T-helper 22 cell (primary cell): Measurements from ENCODE around the gene RNF13.
"Not testable (repeated sequence)": the region's sequence is repeated elsewhere in the genome, so short reads cannot be mapped to it uniquely, and the experiment has no call there.

ENCODE experiments used
- DNase-seq: peaks from one replicate; pipeline ENCODE4 v3.0.0-alpha.2; 2020; ENCODE audit warnings: low read depth

RNF13 gene

DNA sequence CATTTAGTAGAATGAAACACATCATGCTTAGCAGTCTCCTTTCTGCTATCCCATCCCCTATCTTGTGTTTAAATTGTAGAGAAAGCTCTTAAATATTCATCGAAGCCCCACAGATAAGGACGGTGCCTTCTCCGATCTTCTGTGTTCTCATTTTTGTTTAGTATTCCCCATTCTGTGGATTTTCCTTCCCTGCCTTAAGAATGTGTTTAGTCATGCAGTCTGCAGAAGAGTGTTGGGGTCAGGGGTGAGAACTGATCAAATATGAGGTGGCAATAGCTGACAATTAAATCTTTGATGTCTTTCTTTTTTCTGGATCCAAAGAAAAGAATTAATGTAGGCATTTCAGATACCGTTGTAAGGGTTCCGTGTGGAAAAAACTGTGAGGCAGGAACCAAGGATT, 11.4 kb upstream of the RNF13 start:
- no peak for DNase-seq

DNA sequence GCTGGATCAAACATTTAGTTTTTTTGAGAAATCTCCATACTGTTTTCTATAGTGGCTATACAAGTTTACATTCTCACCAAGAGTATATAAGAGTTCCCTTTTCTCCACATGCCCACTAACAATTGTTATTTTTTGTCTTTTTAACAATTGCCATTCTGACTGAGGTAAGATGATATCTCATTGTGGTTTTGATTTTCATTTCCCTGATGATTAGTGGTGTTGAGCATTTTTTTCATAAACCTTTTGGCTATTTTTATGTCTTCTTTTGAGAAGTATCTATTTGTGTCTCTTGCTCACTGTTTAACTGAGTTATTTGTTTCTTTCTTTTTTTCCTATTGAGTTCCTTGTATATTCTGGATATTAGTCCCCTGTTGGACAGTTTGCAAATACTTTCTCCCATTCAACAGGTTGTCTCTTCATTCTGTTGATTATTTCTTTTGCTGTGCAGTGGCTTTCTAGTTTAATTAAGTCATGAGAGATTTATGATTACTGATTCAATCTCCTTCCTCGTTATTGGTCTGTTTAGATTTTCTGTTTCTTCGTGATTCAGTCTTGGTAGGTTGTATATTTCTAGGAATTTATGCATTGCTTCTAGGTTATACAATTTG, 6.7 kb upstream of the RNF13 start:
- DNase-seq = no peak

DNA sequence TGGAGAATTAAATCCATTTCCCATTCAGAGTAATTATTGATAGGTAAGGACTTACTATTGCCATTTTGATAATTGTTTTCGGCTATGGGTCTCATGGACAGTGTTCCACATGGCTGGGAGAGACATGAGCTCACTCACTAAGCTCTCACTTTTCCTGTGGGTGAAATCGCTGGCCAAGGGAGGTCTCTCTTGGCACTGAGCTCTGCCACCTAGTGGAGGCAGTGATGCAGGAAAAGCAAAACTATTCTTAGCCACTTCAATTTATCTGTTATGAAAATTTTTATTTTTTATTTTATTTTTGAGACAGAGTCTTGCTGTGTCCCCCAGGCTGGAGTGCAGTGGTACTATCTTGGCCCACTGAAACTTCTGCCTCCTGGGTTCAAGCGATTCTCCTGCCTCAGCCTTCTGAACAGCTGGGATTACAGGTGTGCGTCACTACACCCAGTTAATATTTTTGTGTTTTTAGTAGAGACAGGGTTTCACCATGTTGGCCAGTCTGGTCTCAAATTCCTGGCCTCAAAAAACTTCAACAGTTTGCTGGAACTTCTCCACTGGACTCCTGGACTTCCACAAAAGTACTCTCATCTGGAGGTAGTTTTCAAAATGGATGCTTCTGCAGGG, 4.7 kb upstream of the RNF13 start:
- no peak for DNase-seq

DNA sequence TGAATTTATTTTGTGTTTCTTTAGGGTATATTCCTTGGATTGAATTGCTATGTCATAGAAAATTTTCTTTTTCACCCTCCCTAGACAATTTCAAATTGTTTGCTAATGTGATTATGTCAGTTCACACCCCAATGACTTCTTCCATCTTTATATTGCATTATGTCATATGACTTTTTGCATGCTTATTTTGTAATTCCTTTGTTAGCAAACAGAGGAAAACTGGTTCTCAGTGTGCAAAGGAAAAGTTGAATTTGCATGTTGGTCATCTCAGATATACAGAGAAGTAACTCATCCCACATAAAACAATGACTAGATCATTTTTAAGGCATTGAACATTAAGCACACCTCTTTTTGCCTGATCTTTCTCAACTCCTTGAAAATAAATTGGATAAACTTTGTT, 3.3 kb upstream of the RNF13 start:
- DNase-seq = no peak

DNA sequence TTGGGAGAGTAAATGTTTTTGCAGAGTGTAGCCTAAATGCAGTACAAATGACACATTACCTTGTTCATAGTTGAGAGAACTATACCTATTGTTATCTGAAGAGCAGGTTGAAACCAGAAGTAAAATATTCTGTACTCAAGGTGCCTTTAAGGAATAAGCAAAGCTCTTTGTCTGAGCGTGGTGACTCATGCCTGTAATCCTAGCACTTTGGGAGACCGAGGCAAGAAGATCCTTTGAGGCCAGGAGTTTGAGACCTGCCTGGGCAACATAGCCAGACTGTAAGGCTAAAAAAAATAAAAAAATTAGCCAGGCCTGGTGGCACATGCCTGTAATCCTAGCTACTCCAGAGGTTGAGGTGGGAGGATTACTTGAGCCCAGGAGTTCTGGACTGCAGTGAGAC, 2.2 kb upstream of the RNF13 start:
- DNase-seq = no peak

DNA sequence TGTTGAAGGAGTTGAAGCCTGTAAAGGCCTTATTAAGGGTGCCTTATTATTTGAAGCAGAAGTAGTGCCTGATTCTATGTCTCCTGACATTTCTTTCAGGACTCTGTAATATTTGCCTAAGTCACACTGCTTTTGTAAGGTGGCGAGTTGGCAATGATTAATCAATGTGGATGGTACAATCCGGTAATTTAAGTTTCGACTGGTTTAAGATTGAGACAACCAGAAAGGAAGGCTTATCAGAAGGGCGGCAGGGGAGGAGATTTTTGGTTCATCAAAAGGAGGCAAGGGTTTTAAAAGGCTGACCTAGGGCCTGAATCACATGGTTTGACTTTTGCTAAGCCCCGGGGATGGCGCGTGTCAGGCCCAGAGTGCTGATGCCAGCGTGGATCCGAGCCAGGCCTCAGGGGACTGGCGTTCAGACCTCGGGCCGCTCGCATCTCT, 830 bp upstream of the RNF13 start:
- no peak for DNase-seq

DNA sequence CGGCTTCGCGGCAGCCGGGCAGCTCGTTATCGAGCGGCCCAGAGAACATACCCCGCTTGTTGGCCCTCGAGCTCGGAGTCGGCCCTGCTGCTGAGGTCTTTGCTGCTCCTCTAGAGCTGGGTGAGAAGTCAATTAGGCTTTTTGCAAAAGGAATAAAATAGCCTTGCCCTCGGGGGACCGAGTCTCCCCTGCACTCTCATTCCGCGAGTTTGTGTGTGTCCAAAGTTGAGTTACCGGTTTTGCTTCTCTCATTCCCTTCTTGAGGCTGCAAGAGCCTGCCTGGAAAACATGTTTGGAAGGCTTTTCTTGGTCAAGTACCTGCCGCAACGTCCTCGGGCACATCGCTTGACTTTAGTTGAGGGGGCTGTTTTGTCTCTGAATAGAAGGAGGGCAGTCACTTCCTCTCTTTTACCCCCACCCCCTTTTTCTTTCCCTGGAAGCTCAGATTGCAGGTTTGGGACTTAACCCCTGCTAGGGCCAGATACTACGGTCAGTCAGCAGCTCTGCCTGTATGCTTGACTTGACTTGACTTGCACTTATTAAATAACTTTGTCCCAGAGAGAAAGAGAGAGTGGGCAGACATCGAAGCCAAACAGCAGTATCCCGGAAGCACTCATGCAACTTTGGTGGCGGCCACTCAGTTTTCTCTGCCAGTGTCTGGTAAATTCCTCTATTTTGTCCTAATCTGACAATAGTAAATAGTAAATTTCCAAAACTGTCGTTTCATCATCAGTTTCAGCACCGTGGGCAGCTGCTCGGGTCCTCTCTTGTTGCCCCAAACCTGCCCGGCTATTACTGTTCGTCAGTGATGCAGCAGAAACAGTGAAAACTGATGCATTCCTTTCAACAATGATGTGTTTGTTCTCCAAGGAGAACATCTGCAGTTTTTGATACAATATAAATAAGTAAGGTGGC, 609 bp downstream of the RNF13 start:
- no peak for DNase-seq

DNA sequence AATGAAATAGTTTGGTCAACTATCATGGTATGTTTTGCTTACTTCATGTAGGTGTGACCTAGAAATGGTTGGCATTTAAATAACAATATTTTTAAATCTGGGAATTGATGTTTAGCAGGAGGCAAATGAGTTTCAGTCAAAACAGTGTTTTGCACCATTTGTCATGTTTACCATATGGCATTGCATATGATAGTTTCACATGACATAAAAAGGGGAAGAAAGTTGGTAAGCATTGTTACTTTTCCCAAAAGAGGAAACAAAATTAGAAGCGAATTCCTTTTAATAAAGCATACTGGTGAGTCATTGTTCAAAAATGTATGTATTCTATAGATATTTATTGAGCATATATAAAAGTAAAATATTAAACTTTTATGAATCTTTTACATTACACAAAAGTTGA, 2.3 kb downstream of the RNF13 start:
- no peak for DNase-seq

DNA sequence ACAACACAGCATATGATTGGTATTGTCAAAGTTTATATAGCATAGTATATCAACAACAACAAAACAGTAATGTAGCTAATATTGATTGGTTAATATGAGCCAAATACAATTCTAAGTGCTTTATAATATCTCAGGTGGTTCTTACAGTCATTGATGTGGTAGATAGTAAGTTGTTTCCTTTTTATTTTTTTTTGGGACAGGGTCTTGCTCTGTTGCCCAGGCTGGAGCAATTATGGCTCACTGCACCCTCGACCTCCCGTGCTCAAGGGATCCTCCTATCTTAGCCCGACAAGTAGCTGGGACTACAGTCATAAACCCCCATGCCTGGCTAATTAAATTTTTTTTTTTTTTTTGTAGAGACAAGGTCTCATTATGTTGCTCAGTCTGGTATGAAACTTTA, 2.7 kb downstream of the RNF13 start:
- DNase-seq = no peak

DNA sequence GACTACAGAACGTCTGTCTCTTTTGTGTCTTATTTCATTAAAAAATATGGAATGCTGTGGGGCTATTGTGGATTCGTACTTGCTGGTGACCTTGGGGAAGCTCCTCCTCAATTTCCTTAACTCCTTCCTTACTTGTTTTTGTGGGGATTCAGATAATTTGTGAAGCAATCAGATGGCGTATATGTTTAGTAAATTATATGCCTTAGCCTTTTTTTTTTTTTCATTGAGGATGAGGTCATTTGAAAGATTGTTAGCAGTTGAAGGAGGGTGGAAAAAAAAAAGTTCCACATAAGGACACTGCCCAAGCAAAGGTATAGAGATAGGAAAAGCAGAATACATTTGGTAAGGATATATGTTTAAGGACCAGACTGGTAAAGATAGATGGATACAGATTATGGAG, 3.3 kb downstream of the RNF13 start:
- DNase-seq = no peak

DNA sequence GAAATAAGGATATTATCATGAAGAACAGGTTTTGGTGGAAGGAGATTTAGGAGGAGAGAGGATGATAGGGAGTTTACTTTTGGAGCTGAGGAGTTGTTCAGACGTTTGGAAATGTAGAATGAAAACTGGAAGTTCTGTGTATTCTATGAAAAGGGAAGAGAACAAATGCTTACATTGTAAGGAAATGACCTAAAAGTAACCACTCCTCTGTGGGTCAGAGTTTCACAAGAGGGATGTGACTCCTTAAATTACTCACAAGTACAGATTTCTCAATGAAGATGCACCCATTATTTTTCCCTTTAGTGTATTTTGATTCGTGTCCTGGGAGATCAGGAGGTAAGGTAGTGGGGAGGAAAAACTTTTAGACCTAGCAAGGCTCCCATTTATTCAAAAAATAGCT, 4.0 kb downstream of the RNF13 start:
- no peak for DNase-seq

DNA sequence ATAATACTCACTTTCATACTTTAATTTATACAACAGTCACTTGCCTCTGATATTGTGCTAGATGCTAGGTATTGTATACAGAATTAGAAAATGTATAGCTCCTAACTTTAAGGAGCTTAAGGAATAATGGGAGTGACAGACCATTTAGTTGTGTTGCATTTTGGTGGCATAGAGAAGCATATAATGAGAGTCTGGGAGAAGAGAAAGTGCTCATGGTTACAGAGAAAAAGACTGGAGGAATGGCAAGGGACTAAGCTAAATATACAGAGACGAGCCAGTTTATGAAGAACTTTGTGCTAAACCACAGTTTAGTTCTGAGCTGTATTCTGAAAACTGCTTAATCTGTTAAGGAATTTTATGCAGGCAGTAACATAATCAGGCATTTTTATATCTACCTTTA, 6.4 kb downstream of the RNF13 start:
- no peak for DNase-seq

DNA sequence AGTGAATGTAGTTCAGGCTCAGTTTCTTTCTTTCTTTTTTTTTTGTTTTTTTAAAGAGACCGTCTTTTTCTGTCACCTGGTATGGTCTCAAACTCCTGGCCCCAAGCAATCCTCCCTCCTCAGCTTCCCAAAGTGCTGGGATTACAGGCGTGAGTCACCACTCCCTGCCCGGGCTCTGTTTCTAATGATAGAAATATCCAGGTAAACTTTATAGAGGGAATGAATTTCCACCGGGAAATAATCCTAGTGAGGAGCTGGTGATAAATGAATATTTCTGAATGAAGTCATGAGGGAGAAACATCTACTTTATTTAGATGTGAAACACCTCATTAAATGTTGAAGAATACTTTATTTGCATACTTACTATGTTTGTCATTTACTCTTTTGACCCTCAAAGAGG, 7.2 kb downstream of the RNF13 start:
- DNase-seq = no peak

DNA sequence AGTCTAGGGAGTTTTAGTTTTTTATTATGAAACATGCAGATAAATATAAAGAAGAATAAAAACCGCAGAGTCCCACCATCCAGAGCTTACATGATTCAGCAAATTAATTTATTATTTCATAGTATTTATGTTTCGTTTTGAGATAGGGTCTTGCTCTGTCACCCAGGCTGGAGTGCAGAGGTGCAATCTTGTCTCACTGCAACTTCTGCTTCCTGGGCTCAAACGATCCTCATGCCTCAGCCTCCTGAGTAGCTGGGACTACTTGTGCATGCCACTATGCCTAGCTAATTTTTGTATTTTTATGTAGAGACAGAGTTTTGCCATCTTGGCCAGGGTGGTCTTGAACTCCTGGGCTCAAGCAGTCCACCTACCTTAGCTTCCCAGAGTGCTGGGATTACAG, 13.6 kb downstream of the RNF13 start:
- no peak for DNase-seq

DNA sequence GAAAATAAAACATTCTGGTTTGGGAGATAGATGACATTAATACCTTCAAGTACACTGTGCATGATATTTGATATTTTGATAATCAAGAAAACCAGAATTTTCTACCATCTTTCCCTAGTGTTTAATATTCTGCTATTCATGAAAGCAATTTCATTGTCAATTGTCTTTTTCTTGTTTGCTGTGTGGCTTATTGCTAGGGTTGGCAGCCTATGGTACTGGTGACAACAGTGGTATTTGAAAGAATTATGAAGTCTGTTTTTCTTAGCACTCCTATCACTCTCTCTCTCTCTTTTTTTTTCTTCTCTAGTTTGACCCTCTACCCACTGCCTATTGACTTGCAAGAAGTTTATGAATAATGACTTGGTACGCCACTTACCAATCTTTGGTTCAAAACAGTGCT, 15.4 kb downstream of the RNF13 start:
- DNase-seq = no peak

DNA sequence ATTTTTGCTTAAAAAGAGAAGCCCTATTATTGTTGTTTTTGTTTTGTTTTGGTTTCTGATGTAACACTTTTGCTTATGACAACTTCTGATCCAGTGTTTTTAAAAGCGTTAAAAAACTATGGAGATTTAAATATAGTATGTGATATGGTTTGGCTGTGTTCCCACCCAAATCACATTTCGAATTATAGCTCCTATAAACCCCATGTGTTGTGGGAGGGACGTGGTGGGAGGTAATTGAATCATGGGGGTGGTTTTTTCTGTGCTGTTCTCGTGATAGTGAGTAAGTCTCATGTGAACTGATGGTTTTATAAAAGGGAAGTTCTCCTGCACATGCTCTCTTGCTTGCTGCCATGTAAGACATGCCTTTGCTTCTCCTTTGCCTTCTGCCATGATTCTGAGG, 16.6 kb downstream of the RNF13 start:
- not testable (repeated sequence) for DNase-seq

DNA sequence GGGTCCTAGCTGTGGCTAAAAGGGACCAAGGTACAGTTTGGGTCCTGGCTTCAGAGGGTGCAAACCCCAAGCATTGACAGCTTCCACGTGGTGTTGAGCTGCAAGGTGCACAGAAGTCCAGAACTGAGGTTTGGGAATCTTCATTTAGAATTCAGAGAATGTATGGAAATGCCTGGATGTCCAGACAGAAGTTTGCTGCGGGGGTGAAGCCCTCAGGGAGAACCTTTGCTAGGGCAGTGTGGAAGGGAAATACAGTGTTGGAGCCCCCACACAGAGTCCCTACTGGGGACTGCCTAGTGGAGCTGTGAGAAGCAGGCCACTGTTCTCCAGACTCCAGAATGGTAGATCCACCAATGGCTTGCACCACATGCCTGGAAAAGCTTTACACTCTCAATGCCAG, 17.9 kb downstream of the RNF13 start:
- DNase-seq = no peak

DNA sequence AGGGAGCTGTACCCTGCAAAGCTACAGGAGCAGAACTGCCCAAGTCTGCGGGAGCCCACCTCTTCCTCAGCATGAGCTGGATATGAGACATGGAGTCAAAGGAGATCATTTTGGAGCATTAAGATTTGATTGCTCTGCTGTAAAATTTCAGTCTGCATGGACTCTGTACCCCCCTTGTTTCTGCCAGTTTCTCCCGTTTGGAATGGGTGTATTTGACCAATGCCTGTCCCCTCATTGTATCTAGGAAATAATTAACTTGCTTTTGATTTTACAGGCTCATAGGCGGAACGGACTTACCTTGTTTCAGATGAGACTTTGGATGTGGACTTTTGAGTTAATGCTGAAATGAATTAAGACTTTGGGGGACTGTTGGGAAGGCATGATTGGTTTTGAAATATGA, 18.3 kb downstream of the RNF13 start:
- no peak for DNase-seq

DNA sequence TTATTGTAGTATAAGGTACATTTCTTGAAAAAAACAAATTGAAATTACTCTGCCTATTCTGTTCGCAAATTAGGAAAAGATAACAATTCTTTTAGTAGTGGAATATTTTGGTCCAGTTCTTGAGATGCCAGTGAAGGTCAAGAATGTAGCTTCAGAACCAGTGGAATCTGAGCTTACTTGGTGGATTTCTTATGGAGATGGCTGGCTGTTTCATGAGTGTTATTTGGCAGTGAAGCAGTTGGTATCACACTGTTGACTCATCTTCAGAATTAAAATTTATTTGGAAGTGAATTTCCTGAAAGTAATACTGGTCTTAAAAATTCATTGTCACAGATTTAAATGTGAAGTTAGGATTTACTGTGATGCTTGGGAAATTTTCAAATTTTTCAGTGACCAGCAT, 19.1 kb downstream of the RNF13 start:
- no peak for DNase-seq

DNA sequence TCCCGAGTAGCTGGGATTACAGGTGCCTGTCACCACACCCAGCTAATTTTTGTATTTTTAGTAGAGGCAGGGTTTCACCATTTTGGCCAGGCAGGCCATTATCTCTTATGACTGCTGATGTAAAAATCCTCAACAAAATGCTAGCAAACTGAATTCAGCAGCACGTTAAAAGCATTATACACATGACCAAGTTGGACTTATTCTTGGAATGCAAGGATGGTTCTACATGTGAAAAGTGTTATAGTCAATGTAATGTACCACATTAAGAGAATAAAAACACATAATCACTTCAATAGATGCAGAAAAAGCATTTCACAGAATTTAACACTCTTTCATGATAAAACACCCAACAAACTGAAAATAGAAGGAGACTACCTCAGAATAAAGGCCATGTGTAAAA, 20.2 kb downstream of the RNF13 start:
- no peak for DNase-seq

DNA sequence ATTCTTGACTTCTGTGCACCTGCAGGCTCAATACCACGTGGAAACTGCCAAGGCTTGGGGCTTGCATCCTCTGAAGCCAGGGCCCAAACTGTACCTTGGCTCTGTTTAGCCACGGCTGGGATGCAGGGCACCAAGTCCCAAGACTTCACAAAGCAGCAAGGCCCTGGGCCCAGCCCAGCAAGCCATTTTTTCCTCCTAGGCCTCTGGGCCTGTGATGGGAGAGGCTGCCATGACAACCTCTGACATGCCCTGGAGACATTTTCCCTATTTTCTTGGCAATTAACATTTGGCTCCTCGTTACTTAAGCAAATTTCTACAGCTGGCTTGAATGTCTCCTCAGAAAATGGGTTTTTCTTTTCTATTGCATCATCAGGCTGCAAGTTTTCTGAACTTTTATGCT, 25.5 kb downstream of the RNF13 start:
- DNase-seq = not testable (repeated sequence)

DNA sequence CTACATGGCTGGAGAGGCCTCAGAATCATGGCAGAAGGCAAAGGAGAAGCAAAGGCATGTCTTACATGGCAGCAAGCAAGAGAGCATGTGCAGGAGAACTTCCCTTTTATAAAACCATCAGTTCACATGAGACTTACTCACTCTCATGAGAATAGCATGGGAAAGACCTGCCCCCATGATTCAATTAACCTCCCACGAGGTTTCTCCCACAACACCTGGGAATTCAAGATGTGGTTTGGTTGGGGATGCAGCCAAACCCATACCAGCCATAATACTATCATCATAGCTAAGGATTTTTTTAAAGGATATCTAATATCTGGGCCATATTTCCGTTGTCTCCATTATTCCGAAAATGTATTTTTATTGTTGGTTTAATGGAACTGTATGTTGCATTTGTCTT, 26.5 kb downstream of the RNF13 start:
- not testable (repeated sequence) for DNase-seq

DNA sequence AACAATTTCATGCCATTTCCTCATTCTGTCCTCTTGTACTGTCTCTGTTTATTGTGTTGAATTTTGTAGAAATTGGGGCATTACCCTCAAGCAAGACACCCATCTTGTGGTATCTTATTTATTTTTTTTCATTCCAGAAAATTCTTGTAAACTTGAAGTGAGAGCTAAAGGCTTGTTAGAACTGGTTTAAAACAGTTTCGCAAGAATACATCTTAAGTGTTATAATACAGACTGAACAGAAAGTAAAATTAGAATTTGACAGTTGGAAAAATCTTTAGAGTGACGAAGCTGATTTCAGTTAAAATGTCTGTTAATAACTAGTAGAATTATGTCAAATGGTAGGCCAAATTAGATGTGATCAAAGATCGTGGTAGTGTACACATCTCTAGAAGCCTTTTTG, 26.9 kb downstream of the RNF13 start:
- no peak for DNase-seq
